A673 (cell line): ENCODE data around the gene SND1. TPM values are rescaled to one million over a fixed set of nuclear protein-coding genes. Genes with fewer than 3 reads are reported as not detected.

Experiments
- BruUV-seq: library from RNA; stranded (reverse); fragments of 400-500 nt; replicated peaks from 2 replicates; lab custom pipeline; 2021; lab: Mats Ljungman, UMichigan
- CTCF ChIA-PET: fragments of 300-600 bp; sonication (Branson Sonifier 250); formaldehyde crosslinking; loops from one replicate; lab custom pipeline; 2022; ENCODE audit warnings: antibody characterized with exemption; lab: Charles Lee
- POLR2A ChIA-PET: fragments of 300-600 bp; sonication (Branson Sonifier 250); formaldehyde crosslinking; loops from one replicate; lab custom pipeline; 2022; ENCODE audit warnings: antibody characterized with exemption; ENCODE audit not compliant: low non-redundant PET; lab: Charles Lee
- DNase-seq: peaks from one replicate; pipeline ENCODE4 v3.0.0-alpha.2; 2015; ENCODE audit warnings: low spot score
- H3K27ac ChIP-seq: fragments of 200-600 bp; sonication (generic); 2 replicates; pipeline ENCODE4 v1.5.1; 2016; ENCODE audit warnings: mixed run types, low read depth, mild to moderate bottlenecking, mixed read lengths, antibody characterized with exemption, low read length; ENCODE audit not compliant: poor library complexity, severe bottlenecking
- H3K27me3 ChIP-seq: fragments of 200-600 bp; sonication (generic); replicated peaks from 2 replicates; pipeline ENCODE4 v1.6.1; 2017; ENCODE audit warnings: mixed run types, low read depth, mild to moderate bottlenecking, mixed read lengths, antibody characterized with exemption, low read length; ENCODE audit not compliant: insufficient read depth, poor library complexity
- H3K36me3 ChIP-seq: fragments of 200-600 bp; sonication (generic); 2 replicates; pipeline ENCODE4 v1.6.1; 2016; ENCODE audit warnings: mixed run types, mild to moderate bottlenecking, mixed read lengths, antibody characterized with exemption, low read length; ENCODE audit not compliant: insufficient read depth, poor library complexity, severe bottlenecking
- H3K4me1 ChIP-seq: fragments of 200-600 bp; sonication (generic); 2 replicates; pipeline ENCODE4 v1.6.1; 2017; ENCODE audit warnings: mixed run types, mild to moderate bottlenecking, mixed read lengths, antibody characterized with exemption, low read length; ENCODE audit not compliant: insufficient read depth, poor library complexity, severe bottlenecking
- H3K4me3 ChIP-seq: fragments of 200-600 bp; sonication (generic); 2 replicates; pipeline ENCODE4 v1.5.1; 2016; ENCODE audit warnings: low read depth, mixed run types, mild to moderate bottlenecking, mixed read lengths, low read length; ENCODE audit not compliant: poor library complexity, severe bottlenecking
- H3K9me3 ChIP-seq: fragments of 200-600 bp; sonication (generic); 2 replicates; pipeline ENCODE4 v1.6.1; 2016; ENCODE audit warnings: mixed run types, low read depth, mild to moderate bottlenecking, mixed read lengths, antibody characterized with exemption, low read length; ENCODE audit not compliant: poor library complexity, severe bottlenecking
- CTCF ChIP-seq: fragments of 300-800, 200-600 bp; sonication (generic); conservative IDR thresholded peaks from 2 replicates; pipeline ENCODE4 v1.5.1; 2017; ENCODE audit warnings: low read depth, mild to moderate bottlenecking, antibody characterized with exemption, low read length, moderate library complexity, mixed read lengths
- EZH2 ChIP-seq: fragments of 200-600 bp; sonication (generic); IDR thresholded peaks from 2 replicates; pipeline ENCODE4 v1.6.1; 2017; ENCODE audit warnings: borderline replicate concordance, low read depth, mild to moderate bottlenecking, mixed read lengths, antibody characterized with exemption, low read length; ENCODE audit not compliant: poor library complexity, severe bottlenecking
- intact Hi-C: fragments of 100-400 bp; cut with micrococcal nuclease; formaldehyde crosslinking; loops from one replicate; pipeline ENCODE4 v1.10.0; 2022; ENCODE audit not compliant: unreplicated experiment
- total RNA-seq: library from RNA; stranded (reverse); gene quantifications from 2 replicates; pipeline ENCODE4 v1.2.3, GENCODE V29; 2021

Gene SND1
- total RNA-seq, 1 experiment from 2014 or later, result 177 TPM

DNA sequence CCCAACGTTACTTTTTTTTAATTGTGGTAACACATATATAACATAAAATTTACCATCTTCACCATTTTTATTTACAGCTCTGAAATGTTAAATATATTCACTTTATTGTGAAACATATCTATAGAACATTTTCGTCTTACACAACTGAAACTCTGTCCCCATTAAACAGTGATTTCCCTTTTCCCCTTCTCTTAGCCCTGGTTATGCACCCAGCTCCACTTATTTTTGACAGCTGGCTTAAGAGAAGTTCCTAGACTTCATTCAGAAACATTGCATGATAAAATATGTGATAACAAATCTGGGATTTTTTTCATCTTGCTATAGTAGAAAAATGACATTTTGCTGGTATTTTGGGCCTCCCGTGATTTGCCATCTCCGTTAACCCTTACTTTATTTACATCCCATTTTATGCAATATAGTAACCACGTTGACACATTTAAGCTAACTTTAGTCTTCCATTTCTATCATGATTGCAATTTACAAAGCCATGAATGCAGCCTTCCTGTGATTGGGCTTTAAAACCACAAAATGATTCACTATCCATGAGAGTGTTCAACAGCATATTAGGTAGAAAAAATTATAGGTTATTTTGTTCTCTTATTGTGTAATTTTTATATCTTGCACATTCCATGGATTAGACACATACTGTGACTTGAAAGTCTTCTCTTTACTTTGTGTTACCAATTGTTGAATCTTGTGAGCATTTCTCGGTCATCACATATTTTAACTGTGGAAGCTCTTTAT, 139.6 kb downstream of the SND1 start:
- CTCF ChIA-PET, result no interaction called here
- POLR2A ChIA-PET, result interaction anchor here (0.7 kb wide), 1 partner anchor 144 kb away, joined by 3 read pairs; no protein-coding TSS in a partner anchor
- no peak overlapping the region for H3K4me3 ChIP-seq
- H3K9me3 ChIP-seq, result no peaks in the 10 kb centered on the region
- no TSS peak for BruUV-seq
- no peaks in the 10 kb centered on the region for H3K36me3 ChIP-seq
- DNase-seq, result no peak
- H3K27me3 ChIP-seq, result no peaks in the 10 kb centered on the region
- peaks cover 52% of the 10 kb centered on the region for H3K4me1 ChIP-seq
- TF ChIP-seq EZH2 (no peak), CTCF (no peak)
- H3K27ac ChIP-seq, result no peak overlapping the region
- intact Hi-C loops, result no loop called here

DNA sequence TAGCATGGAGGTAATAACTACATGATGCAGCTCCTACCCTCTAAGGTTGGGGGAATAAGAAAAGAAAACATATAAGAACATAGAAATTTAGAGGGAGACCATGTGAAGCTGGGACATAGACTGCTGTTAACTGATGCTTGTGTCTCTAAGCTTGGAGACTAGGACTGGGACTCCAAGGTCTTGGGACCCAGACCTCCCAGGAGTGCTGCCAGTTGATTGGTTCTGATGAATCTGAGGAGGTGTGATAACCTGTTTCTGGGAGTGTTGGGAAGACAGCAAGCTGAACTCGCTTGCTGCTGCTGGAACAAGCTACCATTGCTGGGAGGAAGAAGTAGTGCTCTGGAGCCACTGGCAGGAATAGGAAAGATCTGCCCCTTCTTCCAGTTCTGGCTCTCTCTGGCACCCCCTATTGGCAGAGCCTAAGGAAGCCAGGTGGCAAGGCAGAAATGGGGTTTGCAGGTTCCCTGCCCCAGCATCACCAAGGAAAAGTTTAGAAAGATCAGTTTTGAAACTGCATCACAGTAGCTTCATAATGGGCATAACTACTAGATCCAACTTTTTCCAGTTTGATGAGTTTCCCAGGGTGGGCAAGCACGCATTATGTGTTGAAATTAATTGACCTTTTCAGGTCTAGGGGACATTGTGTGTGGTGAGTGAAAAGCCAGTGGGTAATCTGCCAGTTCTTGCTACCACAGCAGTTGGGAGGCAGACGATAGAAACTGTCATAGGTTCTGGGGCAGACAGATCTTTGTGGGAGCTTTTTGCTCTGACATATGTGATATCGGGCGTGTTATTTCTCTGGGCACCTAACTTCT, 140.7 kb downstream of the SND1 start:
- ChIA-PET CTCF (no interaction called here), POLR2A (no interaction called here)
- no peaks in the 10 kb centered on the region for H3K9me3 ChIP-seq
- TF ChIP-seq CTCF (peak; percentile 67), EZH2 (no peak)
- intact Hi-C loops, result no loop called here
- H3K27ac ChIP-seq, result no peak overlapping the region
- no peaks in the 10 kb centered on the region for H3K27me3 ChIP-seq
- H3K4me1 ChIP-seq, result peaks cover 43% of the 10 kb centered on the region
- no peak overlapping the region for H3K4me3 ChIP-seq
- no TSS peak for BruUV-seq
- H3K36me3 ChIP-seq, result no peaks in the 10 kb centered on the region
- peak; percentile 43 for DNase-seq

GRCh38 chr7:127793582-127793981, 141.6 kb downstream of the SND1 start:
- no peaks in the 10 kb centered on the region for H3K36me3 ChIP-seq
- no peaks in the 10 kb centered on the region for H3K9me3 ChIP-seq
- H3K27me3 ChIP-seq, result no peaks in the 10 kb centered on the region
- H3K4me3 ChIP-seq, result no peak overlapping the region
- intact Hi-C loops, result no loop called here
- ChIA-PET CTCF (no interaction called here), POLR2A (no interaction called here)
- no peak for TF ChIP-seq EZH2
- TF ChIP-seq CTCF, result no peak
- no peak for DNase-seq
- peak overlapping the region; percentile 41 for H3K27ac ChIP-seq
- H3K4me1 ChIP-seq, result peaks cover 34% of the 10 kb centered on the region
- BruUV-seq, result no TSS peak
